Stimulated activated CD8-positive, alpha-beta memory T cell treated with anti-CD3 and anti-CD28 coated beads, Interleukin-7, amount 100 ng/mL, for 24 hours (primary cell): ENCODE measurements around the gene TRIM15.
"Not testable (repeated sequence)": the region's sequence is repeated elsewhere in the genome, so short reads cannot be mapped to it uniquely, and the experiment has no call there.

Experiments
- DNase-seq: peaks from one replicate; pipeline ENCODE4 v3.0.0-alpha.2; 2020; ENCODE audit warnings: low read depth

The TRIM15 gene

GRCh38 chr6:30198166-30199084 is 35.1 kb downstream of the TRIM15 start:
- DNase-seq, result no peak

GRCh38 chr6:30200551-30201281 is 37.4 kb downstream of the TRIM15 start:
- DNase-seq, result no peak

GRCh38 chr6:30202366-30202765 is 39.0 kb downstream of the TRIM15 start:
- no peak for DNase-seq

DNA sequence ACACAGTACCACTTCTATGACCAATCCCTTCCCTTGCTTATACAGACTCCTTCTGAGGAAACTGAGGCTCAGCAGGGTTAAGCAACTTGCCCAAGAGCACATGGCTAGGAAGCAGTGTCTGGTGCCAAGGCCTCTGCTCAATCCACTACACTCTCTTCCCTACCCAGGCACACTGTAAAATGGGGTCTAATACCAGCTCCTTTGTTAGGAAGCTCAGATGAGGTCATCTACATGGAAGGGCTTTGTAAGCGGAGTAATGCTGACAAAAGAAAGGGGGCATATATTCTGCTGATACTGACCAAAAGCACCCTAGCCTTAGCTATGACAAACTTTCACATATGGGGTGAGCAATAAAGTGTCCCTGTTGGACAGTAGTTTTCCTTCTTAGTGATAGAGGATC is 40.8 kb downstream of the TRIM15 start:
- DNase-seq, result no peak

GRCh38 chr6:30206152-30206551 is 42.8 kb downstream of the TRIM15 start:
- DNase-seq, result no peak

DNA sequence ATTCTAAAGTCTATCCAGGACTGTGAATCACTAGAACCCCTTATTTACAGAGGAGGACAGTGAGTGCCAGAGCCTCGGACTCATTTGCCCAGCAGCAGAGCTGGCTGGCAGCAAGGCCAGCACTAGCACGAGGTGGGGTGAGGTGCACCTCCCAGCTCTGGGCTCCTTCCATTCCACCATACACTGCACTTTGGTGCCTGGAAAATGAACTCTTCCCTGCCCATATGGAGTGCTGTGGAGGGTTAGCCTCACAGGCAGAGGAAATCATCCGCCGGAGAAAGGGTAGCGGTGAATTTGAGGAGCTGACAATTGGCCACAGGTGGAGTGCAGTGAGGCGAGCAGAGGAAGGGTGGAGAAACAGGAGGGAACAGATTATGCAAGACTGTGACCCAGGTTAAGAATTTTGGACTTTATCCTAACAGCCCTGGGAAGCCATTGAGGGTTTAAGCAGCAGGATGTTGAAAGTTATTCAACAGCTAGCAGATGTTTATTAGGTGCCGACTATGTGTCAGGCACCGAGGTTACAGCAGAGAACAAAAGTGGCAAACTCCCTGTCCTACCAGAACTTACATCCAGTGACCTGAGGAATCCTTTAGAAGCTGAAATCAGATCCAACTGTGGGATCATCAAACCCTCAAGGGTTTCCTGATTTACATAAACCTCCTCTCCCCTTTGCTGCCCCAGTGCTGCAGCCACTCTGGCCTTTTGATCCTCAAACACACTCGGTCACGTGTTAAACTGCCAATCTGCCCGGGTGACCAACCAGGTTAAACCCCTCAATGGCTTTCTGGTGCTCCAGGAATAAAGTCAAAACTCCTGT is 43.7 kb downstream of the TRIM15 start:
- DNase-seq, result no peak

DNA sequence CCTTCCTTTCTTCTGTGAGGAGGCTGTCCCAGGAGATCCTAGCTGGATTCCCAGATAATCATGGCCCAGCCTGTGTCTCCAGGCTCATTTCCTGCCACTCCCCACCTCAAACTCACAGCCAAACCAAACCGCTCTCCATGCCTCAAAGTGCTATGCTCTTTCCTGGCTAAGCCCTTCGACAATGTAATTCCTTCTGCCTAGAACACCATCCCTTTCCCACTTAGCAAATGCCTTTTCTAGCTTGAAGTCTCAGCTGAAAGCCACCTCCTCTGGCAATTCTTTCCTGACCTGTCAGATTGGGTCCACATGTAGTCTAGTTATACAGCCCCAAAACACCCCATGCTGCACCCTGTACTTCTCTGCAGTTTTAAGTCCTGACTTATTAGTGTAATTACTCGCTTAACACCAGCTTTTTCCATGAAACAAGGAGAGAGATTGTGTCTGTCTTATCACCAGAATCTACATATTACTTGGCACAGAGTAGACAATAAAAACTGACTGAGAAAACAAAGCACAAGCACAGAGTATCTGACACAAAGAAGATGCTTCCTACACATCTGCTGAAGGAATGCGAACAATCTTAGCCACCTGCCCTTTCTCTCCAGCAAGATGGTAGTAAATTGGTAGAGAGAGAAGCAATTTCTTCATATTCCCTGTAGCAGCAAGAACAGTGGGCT is 44.4 kb downstream of the TRIM15 start:
- DNase-seq, result no peak

GRCh38 chr6:30211306-30211705 is 48.0 kb downstream of the TRIM15 start:
- DNase-seq, result no peak

GRCh38 chr6:30211899-30212298 is 48.6 kb downstream of the TRIM15 start:
- no peak for DNase-seq

- peak; percentile 89 for DNase-seq
These were observed 49.7 kb downstream of the TRIM15 start, which contains the start of gene TRIM26 for GRCh38 chr6:30212865-30213666. Gene TRIM26 (minus strand): TSS chr6:30213406. CDS start chr6:30199103, 14,303 bp downstream.

- DNase-seq, result no peak
These were observed 50.3 kb downstream of the TRIM15 start for GRCh38 chr6:30213667-30213956.

DNA sequence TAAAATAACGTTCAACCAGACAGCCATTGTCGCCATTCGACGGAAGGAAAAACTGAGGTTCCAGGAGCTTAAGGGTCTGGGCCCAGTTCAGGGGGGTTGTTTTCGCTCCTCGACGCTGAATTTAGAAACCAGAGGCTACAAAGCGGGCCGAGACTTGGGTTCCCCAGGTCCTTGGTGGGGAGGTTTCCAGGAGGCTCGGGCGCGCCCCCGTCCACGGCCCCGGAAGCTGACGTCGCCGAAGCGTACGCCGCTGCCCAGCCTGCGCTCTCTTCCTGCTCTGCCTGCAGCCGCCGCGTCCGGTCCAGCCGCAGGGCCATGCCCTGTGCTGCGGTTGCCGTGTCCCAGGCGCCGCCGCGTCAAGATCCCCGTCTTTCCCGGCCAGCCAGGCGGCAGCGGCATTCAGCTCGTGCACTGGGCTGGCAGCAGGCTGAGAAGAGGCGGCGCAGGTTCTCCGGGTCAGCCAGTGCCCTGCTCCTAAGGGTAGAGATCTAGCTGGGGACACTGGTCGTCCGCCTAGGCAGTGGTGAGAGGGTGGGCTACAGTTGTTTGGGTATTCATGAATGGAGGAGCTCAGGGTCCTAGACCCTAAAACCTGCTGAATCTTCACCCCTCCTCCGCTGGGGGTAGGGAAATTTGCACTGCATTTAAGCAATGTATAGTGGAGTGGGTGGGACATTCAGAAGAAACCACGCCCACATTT is 50.8 kb downstream of the TRIM15 start:
- peak; percentile 32 for DNase-seq

DNA sequence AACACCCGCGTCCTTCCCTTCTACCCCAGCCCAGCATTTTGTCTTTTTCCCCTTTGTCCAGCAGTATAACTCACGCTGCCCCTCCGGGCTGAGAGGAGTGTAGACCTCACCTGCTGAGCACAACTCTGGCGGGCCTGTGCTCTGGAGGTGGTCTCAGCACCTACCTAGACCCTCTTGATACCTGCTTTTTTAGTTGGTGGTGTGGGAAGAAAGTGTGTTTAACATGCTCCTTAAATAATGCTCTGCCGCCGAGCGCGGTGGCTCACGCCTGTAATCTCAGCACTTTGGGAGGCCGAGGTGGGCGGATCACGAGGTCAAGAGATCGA is 51.3 kb downstream of the TRIM15 start:
- no peak for DNase-seq

DNA sequence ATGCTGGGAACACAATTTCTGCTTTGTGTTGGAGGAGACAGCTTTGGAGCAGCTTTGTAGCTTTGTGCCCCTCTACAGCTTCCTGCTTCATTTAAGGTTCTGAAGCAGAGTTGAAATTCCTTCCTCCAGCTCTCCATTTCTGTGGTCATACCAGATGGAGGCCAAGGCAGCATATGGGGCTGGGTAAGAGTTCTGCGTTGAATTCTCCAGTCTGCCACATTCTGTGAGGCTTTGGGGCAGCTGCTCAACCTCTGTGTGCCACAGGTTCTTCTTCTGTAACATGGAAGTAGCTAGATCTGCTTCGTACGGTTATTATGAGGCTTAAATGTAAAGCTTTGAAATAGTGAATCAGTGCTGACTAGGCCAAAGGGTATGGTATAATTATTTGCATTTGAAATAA is 52.8 kb downstream of the TRIM15 start:
- DNase-seq, result no peak

DNA sequence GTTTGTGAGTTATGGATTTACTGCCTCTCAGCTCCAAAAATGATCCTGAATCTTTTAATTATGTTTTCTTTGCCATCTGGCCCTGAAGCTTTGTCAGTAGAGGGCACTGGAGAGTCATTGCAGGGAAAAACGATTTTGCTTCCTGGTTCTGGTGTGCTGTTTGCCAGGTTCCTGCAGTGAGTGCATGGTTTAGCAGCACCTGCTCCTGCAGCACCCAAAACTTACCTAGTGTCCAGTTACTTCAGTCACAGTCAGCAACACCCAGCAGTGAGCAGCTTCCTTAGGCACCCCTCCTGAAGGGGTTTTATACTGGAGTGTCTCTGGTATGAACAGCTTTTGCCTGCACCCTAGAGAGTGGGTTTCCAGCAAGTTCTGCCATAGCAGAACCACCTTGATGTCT is 55.9 kb downstream of the TRIM15 start:
- DNase-seq, result no peak

GRCh38 chr6:30221395-30221794 is 58.0 kb downstream of the TRIM15 start:
- DNase-seq, result not testable (repeated sequence)

DNA sequence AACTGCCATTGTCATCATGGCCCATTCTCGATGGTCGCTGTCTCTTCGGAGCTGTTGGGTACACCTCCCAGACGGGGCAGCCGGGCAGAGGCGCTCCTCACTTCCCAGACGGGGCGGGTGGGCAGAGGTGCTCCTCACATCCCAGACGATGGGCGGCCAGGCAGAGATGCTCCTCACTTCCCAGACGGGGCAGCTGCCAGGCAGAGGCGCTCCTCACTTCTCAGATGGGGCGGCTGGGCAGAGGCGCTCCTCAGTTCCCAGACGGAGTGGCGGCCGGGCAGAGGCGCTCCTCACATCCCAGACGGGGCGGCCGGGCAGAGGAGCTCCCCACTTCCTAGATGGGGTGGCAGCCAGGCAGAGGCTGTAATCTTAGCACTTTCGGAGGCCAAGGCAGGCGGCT is 58.6 kb downstream of the TRIM15 start:
- DNase-seq, result not testable (repeated sequence)
